ENCODE measurements around the gene XG.
"Not testable (repeated sequence)": the region's sequence is repeated elsewhere in the genome, so short reads cannot be mapped to it uniquely, and the experiment has no call there.

XG gene

DNA sequence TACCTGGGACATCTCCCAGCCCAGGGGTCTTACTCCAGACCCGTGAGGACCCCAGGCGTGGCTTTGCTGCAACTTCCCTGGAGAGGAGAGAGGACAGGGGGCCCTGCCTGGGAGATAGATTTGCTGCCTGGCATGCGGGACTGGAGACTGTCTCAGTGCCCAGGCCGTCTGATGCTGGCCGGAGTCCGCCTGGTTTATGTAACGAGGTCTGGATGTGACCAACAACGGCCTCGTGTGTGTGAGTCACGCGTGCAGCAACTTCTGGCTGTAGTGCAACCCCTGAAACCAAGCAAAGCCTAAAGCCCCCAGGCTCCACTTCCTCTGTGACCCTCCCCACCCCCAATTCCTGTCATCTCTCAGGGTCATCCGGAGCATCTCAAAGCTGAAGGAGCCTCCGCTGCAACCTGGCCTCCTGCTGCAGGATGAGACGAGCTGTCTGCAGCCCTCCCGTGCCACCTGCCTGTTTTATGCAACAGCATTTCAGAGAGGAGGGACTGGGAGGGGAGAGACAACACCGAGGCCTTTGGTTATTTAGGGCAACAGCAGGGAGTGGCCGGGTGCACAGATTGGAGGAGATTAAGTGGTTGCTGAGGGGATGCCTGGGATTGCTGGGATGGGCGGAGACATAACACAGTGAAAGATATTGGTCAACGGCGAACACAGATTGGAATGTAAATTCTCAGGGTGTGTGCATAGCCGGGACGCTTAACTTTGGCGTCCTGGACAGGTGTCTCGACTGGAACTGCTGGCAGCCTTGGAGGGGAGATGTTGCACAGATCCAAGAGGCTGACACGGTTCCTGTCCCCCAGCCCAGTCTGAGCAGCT lies 16.0 kb downstream of the XG start:
- Histone ChIP-seq H3K4me3 (no peak overlapping the region), H3K36me3 (no peaks in the 10 kb centered on the region), H3K9me3 (no peaks in the 10 kb centered on the region), H3K27ac (peak overlapping the region in 1 of 2 donors; percentile 50), H3K27me3 (no peaks in the 10 kb centered on the region), H3K4me1 (no peaks in the 10 kb centered on the region)
- TF ChIP-seq, protein P1, sequence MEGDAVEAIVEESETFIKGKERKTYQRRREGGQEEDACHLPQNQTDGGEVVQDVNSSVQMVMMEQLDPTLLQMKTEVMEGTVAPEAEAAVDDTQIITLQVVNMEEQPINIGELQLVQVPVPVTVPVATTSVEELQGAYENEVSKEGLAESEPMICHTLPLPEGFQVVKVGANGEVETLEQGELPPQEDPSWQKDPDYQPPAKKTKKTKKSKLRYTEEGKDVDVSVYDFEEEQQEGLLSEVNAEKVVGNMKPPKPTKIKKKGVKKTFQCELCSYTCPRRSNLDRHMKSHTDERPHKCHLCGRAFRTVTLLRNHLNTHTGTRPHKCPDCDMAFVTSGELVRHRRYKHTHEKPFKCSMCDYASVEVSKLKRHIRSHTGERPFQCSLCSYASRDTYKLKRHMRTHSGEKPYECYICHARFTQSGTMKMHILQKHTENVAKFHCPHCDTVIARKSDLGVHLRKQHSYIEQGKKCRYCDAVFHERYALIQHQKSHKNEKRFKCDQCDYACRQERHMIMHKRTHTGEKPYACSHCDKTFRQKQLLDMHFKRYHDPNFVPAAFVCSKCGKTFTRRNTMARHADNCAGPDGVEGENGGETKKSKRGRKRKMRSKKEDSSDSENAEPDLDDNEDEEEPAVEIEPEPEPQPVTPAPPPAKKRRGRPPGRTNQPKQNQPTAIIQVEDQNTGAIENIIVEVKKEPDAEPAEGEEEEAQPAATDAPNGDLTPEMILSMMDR (IDR thresholded peaks at IDR 0.05): no peak
- intact Hi-C loops (cut with DNase I; ENCODE audit: low total_unique reads): no loop called here
- DNase-seq: peak; percentile 82 to 84

DNA sequence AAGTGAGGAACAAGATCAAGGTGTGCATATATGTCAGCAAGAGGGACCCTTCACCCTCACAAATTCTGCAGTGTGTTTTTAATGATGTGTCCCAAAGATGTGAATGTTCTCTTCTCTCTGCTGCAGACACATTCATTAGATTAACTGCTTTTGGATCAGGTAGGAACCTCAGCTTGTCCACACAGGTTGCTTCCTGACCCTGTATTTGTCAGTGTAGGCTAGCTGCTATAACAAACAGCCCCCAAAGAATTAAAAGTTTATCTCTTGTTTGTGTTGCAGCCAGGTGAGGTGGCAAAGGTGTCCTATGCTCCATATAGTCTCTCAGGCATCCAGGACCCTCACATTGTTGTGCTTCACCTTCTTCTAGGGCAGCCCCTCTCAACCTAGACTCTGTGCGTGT lies 17.8 kb downstream of the XG start:
- TF ChIP-seq, protein P1 (IDR thresholded peaks at IDR 0.05): no peak
- H3K27me3 ChIP-seq: no peaks in the 10 kb centered on the region

DNA sequence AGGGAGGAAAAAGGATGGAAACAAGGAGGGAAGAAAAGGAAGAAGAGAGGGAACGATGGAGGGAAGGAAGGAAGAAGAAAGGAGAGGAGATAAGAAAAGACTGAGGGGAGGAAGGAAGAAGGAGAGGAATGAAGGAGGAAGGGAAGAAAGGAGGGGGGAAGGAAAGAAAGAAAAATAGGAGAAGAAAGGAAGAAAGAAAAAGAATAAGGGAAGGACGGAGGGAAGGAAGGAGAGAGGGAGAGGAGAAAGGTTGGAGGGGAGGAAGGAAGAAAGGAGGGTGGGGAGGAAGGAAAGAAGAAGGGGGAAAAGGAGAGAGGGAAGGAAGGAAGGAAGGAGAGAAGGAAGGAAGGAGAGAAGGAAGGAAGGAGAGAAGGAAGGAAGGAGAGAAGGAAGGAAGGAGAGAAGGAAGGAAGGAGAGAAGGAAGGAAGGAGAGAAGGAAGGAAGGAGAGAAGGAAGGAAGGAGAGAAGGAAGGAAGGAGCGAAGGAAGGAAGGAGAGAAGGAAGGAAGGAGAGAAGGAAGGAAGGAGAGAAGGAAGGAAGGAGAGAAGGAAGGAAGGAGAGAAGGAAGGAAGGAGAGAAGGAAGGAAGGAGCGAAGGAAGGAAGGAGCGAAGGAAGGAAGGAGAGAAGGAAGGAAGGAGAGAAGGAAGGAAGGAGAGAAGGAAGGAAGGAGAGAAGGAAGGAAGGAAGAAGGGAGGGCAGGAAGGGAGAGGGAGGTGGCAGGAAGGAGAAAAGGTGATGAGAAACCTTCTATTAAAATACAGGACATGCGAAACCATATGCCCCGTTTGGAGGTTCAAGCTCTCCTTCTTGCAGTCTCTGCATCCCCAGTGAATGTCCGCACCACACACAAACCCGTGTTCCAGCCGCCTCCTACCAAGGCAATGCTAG lies 21.6 kb downstream of the XG start:
- H3K27me3 ChIP-seq; intact Hi-C loops (cut with DNase I; ENCODE audit: low total_unique reads); H3K4me1 ChIP-seq; H3K4me3 ChIP-seq; H3K27ac ChIP-seq; DNase-seq; H3K9me3 ChIP-seq; H3K36me3 ChIP-seq: not testable (repeated sequence)

More for the DNA sequence above, 17.8 kb downstream of the XG start:
- no peaks in the 10 kb centered on the region for H3K9me3 ChIP-seq
- H3K27ac ChIP-seq: no peak overlapping the region
- H3K4me3 ChIP-seq: no peak overlapping the region
- H3K36me3 ChIP-seq: peaks cover 0 to 1% (median 0%) of the 10 kb centered on the region in 3 donors
- DNase-seq: no peak
- intact Hi-C loops (cut with DNase I; ENCODE audit: low total_unique reads): no loop called here
- H3K4me1 ChIP-seq: no peaks in the 10 kb centered on the region

DNA sequence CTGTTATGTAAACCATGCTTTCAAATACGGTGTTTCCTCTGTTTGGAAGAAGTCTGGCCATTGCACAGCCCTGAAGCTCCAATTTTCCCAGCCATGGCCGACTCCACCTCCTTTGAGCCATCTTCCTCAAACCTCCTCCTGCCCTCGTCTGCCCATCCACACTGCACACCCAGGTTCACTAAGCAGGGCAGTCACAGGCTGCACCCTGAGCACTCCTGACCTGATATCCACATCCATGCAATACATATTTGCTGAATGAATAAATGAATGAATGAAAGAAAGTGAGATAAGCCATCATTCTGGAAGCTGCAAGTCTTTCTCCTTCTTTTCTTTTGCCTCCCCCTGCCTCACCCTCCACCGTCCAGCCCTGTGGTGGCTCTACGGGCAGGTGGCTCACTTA lies 22.2 kb downstream of the XG start:
- H3K27ac ChIP-seq: no peak overlapping the region

DNA sequence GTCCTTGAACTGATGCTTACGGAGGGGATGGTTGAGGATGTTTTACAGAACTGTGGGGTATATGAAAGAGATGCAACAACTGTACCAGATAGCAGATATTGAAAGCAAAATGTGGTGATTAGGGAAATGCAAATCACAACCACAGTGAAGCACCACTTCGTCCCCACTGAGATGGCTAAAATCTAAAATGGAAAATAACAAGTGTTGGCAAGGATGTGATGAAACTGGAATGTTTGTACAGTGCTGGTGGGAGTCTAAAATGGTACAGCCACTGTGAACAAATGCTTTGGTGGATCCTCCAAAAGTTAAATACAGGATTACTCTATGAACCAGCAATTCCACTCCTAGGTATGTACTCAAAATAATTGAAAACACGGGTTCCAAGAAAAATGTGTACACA lies 22.9 kb downstream of the XG start:
- intact Hi-C loops (cut with DNase I; ENCODE audit: low total_unique reads): no loop called here

More for the DNA sequence above, 22.2 kb downstream of the XG start:
- no peak overlapping the region for H3K4me3 ChIP-seq
- TF ChIP-seq, protein P1 (IDR thresholded peaks at IDR 0.05): no peak
- no peaks in the 10 kb centered on the region for H3K4me1 ChIP-seq
- no peak for DNase-seq
- H3K27me3 ChIP-seq: no peaks in the 10 kb centered on the region
- intact Hi-C loops (cut with DNase I; ENCODE audit: low total_unique reads): no loop called here
- H3K9me3 ChIP-seq: no peaks in the 10 kb centered on the region
- H3K36me3 ChIP-seq: peaks cover 0 to 6% (median 0%) of the 10 kb centered on the region in 3 donors

DNA sequence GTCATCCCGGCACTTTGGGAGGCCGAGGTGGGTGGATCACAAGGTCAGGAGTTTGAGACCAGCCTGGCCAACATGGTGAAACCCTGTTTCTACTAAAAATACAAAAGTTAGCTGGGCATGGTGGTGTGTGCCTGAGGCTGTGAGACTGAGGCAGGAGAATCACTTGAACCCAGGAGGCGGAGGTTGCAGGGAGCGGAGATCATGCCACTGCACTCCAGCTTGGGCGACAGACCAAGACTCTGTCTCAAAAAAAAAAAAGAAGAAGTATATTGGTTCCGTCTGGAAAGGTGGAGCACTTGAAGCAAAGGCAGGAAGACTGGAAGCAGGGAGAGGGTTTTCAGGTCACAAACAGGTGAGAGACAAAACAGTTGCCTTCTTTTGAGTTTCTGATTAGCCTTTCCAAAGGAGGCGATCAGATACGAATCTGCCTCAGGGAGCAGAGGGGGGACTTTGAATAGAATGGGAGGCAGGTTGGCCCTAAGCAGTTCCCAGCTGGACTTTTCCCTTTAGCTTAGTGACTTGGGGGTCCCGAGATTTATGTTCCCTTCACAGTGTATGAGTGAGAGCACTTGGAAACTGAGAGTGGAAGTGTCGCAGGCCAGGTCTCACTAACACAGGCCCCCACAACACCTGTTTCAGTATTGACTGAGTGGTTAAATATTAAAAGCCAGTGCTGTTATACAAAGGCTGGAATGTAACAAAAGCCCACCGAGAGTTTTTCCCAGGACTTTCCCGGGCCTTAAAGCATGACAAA lies 28.8 kb downstream of the XG start:
- intact Hi-C loops (cut with DNase I; ENCODE audit: low total_unique reads); H3K4me1 ChIP-seq: not testable (repeated sequence)

More for the DNA sequence above, 22.9 kb downstream of the XG start:
- no peaks in the 10 kb centered on the region for H3K27me3 ChIP-seq
- H3K36me3 ChIP-seq: peaks cover 0 to 6% (median 0%) of the 10 kb centered on the region in 3 donors
- no peak overlapping the region for H3K27ac ChIP-seq
- no peaks in the 10 kb centered on the region for H3K9me3 ChIP-seq
- H3K4me3 ChIP-seq: no peak overlapping the region
- no peak for DNase-seq
- TF ChIP-seq, protein P1 (IDR thresholded peaks at IDR 0.05): no peak
- no peaks in the 10 kb centered on the region for H3K4me1 ChIP-seq

More for the DNA sequence above, 28.8 kb downstream of the XG start:
- H3K36me3 ChIP-seq, H3K27ac ChIP-seq, H3K27me3 ChIP-seq, DNase-seq, H3K4me3 ChIP-seq, H3K9me3 ChIP-seq: not testable (repeated sequence)

All from tibial artery (tissue), 4 donors.